Liver (tissue), 9 donors: Measurements from ENCODE around the gene NTHL1. TPM values are rescaled to one million over a fixed set of nuclear protein-coding genes. Genes with fewer than 3 reads are reported as not detected.

Experiments
- DNase-seq: peaks from one replicate; pipeline ENCODE4 v3.0.0-alpha.2; 2017; ENCODE audit warnings: low spot score
- H3K27ac ChIP-seq, 2 donors: one replicate each; pipeline ENCODE4 v1.7.0; 2013; ENCODE audit warnings: inconsistent platforms in 2 of 2, low read length in 2 of 2, control low read depth in 1 of 2, low read depth in 1 of 2, mild to moderate bottlenecking in 1 of 2
- H3K27me3 ChIP-seq, 4 donors: one replicate each; pipeline versions ENCODE4 v1.6.1 to v1.7.0; 2013; ENCODE audit warnings: low read length in 3 of 4, inconsistent platforms in 1 of 4, mild to moderate bottlenecking in 1 of 4, moderate library complexity in 1 of 4; ENCODE audit not compliant: control insufficient read depth in 4 of 4, insufficient read depth in 4 of 4
- H3K36me3 ChIP-seq, 4 donors: one replicate each; pipeline versions ENCODE4 v1.6.1 to v1.7.0; 2013; ENCODE audit warnings: low read length in 3 of 4, mild to moderate bottlenecking in 3 of 4, low read depth in 1 of 4, moderate library complexity in 1 of 4; ENCODE audit not compliant: control insufficient read depth in 4 of 4, insufficient read depth in 3 of 4
- H3K4me1 ChIP-seq, 4 donors: one replicate each; pipeline versions ENCODE4 v1.6.1 to v1.7.0; 2013; ENCODE audit warnings: low read length in 3 of 4, mild to moderate bottlenecking in 3 of 4, moderate library complexity in 1 of 4; ENCODE audit not compliant: control insufficient read depth in 4 of 4, insufficient read depth in 4 of 4
- H3K4me3 ChIP-seq, 3 donors: one replicate each; pipeline versions ENCODE4 v1.6.1 to v1.7.0; 2013; ENCODE audit warnings: low read length in 3 of 3, control low read depth in 1 of 3, low read depth in 1 of 3, mild to moderate bottlenecking in 1 of 3
- H3K9ac ChIP-seq, 2 donors: one replicate each; pipeline ENCODE4 v1.7.0; 2013; ENCODE audit warnings: low read length in 2 of 2, mild to moderate bottlenecking in 2 of 2, moderate library complexity in 2 of 2, control low read depth in 1 of 2, low read depth in 1 of 2
- H3K9me3 ChIP-seq, 4 donors: one replicate each; pipeline versions ENCODE4 v1.6.1 to v1.7.0; 2013; ENCODE audit warnings: low read length in 3 of 4; ENCODE audit not compliant: control insufficient read depth in 4 of 4
- FOXA1 ChIP-seq: IDR thresholded peaks from 2 replicates; pipeline ENCODE4 v1.6.1; 2016; ENCODE audit warnings: antibody characterized with exemption
- FOXA2 ChIP-seq: IDR thresholded peaks from 2 replicates; pipeline ENCODE4 v1.6.1; 2016; ENCODE audit warnings: antibody characterized with exemption
- JUND ChIP-seq, 2 donors: IDR thresholded peaks; 2 replicates each; pipeline ENCODE4 v1.6.1; 2016; ENCODE audit warnings: antibody characterized with exemption in 2 of 2
- NR2F2 ChIP-seq: IDR thresholded peaks from 2 replicates; pipeline ENCODE4 v1.6.1; 2016; ENCODE audit warnings: antibody characterized with exemption
- RXRA ChIP-seq, 2 donors: IDR thresholded peaks; 2 replicates each; pipeline ENCODE4 v1.6.1; 2017 to 2018; ENCODE audit warnings: antibody characterized with exemption in 2 of 2, mild to moderate bottlenecking in 1 of 2
- TAF1 ChIP-seq: conservative IDR thresholded peaks from 2 replicates; pipeline ENCODE4 v1.6.1; 2016; ENCODE audit warnings: antibody characterized with exemption, mild to moderate bottlenecking
- WGBS: extraction: QIAGEN DNeasy Blood & Tissue Kit; methylation state at CpG from one replicate; pipeline ENCODE4 v1.1.7; 2013; 5-methylcytosine and 5-hydroxymethylcytosine counted together
- polyA plus RNA-seq, 2 donors: library from polyadenylated mRNA; stranded (reverse) in 1 of 2; unstranded in 1 of 2; fragments of 200-250 nt in 1 of 2; fragments of >200 nt in 1 of 2; fragmentation: Nextera tagmentation in 1 of 2; extraction: Ambion mirVana in 1 of 2; gene quantifications; one replicate each; pipeline versions ENCODE4 v1.2.1 to v1.2.3, GENCODE V29; 2013 to 2015
- total RNA-seq, 2 donors: library from RNA; depleted of rRNA; stranded (reverse); fragments of >200 nt; gene quantifications; one replicate each; pipeline ENCODE4 v1.2.3, GENCODE V29; 2014
- TF ChIP-seq, protein P1 (sequence below): IDR thresholded peaks from 2 replicates; pipeline ENCODE4 v1.6.1; 2016; ENCODE audit warnings: antibody characterized with exemption
- TF ChIP-seq, protein P2 (sequence below): fragments of 150-350 bp; IDR thresholded peaks from 2 replicates; pipeline ENCODE4 v1.5.1; 2017; ENCODE audit warnings: improper control_type of control experiment, low read depth, low read length; ENCODE audit not compliant: missing input control
- TF ChIP-seq, protein P3 (sequence below): IDR thresholded peaks from 2 replicates; pipeline ENCODE4 v1.6.1; 2016; ENCODE audit warnings: antibody characterized with exemption
- donor health status: healthy.
- donor health status: healthy.
- donor health status: healthy.
- donor health status: healthy.
- donor health status: healthy.

The NTHL1 gene
- total and polyA plus RNA-seq, 4 donors: 10.4 to 166 (median 19.1) TPM

DNA sequence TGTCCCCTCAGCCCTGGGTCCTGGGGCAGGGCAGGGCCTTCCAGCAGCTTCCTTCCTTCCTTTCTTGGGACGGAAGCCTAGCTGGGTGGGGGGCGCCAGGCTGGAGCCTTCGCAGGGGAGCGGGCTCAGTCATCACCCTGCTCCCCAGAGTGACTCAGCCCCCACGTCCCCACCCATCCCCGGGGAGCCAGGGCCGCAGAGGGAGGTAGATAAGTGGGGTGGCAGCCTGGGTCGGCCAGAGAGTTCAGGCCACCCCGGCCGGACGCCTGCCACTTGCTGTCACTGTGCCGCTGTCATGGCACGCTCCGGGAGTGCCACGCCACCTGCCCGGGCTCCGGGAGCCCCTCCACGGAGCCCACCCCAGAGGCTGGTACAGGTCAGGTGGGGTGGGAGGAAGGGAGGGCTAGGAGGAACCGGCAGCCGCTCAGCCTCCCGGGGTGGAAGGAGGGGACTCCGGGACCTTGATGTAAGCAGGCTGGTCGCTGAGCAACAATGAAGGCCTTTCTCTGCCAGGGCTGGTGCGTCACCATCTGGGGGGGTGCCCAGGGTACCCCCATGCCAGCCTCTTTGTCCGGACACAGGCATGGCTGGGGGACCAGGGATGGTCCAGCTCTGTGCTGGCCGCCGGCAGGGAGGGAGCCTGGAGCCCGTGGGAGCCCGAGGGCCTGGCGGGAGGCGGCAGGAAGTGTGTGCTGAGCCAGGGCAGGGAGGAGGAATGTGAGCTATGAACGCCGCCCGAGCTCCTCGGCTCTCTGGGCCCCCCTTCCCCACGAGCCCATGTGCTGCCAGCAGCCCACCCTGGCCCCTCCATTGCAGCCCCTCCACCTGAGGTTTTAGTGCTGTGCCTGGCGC is 14.4 kb downstream of the NTHL1 start:
- H3K9ac ChIP-seq: peak overlapping the region; percentile 70 to 81
- H3K36me3 ChIP-seq: peaks cover 0 to 2% (median 0%) of the 10 kb centered on the region in 4 donors
- H3K4me3 ChIP-seq: peak overlapping the region; percentile 26 to 53 (median 34)
- no peaks in the 10 kb centered on the region for H3K9me3 ChIP-seq
- H3K4me1 ChIP-seq: peaks cover 22 to 88% (median 65%) of the 10 kb centered on the region in 4 donors
- WGBS: 19% methylated on average over 37 of the region's 37 CpGs
- H3K27ac ChIP-seq: peak overlapping the region; percentile 93 to 97
- no peaks in the 10 kb centered on the region for H3K27me3 ChIP-seq
- TF ChIP-seq, protein P1, sequence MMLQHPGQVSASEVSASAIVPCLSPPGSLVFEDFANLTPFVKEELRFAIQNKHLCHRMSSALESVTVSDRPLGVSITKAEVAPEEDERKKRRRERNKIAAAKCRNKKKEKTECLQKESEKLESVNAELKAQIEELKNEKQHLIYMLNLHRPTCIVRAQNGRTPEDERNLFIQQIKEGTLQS: no peak
- TF ChIP-seq, protein P2, sequence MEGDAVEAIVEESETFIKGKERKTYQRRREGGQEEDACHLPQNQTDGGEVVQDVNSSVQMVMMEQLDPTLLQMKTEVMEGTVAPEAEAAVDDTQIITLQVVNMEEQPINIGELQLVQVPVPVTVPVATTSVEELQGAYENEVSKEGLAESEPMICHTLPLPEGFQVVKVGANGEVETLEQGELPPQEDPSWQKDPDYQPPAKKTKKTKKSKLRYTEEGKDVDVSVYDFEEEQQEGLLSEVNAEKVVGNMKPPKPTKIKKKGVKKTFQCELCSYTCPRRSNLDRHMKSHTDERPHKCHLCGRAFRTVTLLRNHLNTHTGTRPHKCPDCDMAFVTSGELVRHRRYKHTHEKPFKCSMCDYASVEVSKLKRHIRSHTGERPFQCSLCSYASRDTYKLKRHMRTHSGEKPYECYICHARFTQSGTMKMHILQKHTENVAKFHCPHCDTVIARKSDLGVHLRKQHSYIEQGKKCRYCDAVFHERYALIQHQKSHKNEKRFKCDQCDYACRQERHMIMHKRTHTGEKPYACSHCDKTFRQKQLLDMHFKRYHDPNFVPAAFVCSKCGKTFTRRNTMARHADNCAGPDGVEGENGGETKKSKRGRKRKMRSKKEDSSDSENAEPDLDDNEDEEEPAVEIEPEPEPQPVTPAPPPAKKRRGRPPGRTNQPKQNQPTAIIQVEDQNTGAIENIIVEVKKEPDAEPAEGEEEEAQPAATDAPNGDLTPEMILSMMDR: no peak
- TF ChIP-seq TAF1 (no peak), NR2F2 (peak; percentile 2)
- DNase-seq: no peak

DNA sequence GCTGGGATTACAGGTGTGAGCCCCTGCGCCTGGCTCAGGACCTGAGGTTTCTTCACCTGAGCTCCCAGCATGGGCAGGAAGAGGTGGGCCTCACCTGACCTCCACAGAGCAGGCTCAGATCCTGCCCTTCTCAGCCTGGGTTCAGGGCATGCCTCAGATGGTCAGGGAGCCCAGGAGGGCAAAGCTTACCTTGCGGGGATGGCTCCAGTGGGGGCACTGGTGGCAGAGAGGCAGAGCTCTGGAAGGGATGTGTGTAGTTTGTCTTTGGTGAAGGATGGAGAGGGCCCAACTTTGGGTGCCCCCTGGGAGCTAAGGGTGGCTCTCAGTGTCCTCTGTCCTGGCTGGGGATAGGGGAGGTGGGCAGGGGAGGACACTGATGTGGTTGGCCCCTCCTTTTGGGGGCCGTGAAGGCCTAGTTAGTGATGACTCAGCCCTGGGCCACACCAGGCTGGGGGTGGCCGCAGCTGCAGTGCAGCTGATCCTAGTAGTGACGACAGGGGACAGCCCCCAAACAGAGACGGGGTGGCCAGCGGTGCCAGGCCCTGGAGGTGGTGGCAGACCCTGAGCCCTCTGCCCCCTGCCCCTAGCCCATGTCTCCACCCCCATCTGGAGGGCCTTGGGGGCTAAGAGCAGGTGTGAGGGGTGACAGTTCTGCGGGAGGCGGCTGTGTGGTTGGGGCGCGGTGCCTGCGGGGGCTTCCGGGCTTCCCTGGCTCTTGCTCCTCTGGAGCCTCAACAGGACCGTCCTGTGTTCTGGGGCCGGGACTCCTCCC is 15.2 kb downstream of the NTHL1 start:
- Histone ChIP-seq H3K27me3 (no peaks in the 10 kb centered on the region), H3K27ac (peak overlapping the region; percentile 93 to 97), H3K36me3 (peaks cover 0 to 2% (median 0%) of the 10 kb centered on the region in 4 donors), H3K4me1 (peaks cover 23 to 89% (median 67%) of the 10 kb centered on the region in 4 donors), H3K4me3 (peak overlapping the region in 1 of 3 donors; percentile 34), H3K9ac (peak overlapping the region; percentile 70 to 74), H3K9me3 (no peaks in the 10 kb centered on the region)
- no peak for TF ChIP-seq FOXA1
- no peak for TF ChIP-seq TAF1
- no peak for TF ChIP-seq RXRA (IDR thresholded peaks at IDR 0.05)
- no peak for TF ChIP-seq FOXA2
- TF ChIP-seq, protein P1: no peak
- TF ChIP-seq, protein P2: no peak
- TF ChIP-seq NR2F2: peak; percentile 62
- TF ChIP-seq, protein P3, sequence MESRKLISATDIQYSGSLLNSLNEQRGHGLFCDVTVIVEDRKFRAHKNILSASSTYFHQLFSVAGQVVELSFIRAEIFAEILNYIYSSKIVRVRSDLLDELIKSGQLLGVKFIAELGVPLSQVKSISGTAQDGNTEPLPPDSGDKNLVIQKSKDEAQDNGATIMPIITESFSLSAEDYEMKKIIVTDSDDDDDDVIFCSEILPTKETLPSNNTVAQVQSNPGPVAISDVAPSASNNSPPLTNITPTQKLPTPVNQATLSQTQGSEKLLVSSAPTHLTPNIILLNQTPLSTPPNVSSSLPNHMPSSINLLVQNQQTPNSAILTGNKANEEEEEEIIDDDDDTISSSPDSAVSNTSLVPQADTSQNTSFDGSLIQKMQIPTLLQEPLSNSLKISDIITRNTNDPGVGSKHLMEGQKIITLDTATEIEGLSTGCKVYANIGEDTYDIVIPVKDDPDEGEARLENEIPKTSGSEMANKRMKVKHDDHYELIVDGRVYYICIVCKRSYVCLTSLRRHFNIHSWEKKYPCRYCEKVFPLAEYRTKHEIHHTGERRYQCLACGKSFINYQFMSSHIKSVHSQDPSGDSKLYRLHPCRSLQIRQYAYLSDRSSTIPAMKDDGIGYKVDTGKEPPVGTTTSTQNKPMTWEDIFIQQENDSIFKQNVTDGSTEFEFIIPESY: no peak
- TF ChIP-seq JUND (IDR thresholded peaks at IDR 0.05): no peak
- WGBS: 63% methylated on average over 15 of the region's 15 CpGs
- DNase-seq: no peak
